GM15510 (cell line): ENCODE results near the gene SEMA4B.
A peak's percentile ranks its signal among the peaks of the same experiment; 100 is the strongest.

Experiments used
- POLR2A ChIP-seq: IDR thresholded peaks from 3 replicates; pipeline ENCODE4 v1.6.1; 2011; ENCODE audit warnings: borderline replicate concordance; ENCODE audit not compliant: insufficient read length; ENCODE audit errors: extremely low read depth

The SEMA4B gene

DNA sequence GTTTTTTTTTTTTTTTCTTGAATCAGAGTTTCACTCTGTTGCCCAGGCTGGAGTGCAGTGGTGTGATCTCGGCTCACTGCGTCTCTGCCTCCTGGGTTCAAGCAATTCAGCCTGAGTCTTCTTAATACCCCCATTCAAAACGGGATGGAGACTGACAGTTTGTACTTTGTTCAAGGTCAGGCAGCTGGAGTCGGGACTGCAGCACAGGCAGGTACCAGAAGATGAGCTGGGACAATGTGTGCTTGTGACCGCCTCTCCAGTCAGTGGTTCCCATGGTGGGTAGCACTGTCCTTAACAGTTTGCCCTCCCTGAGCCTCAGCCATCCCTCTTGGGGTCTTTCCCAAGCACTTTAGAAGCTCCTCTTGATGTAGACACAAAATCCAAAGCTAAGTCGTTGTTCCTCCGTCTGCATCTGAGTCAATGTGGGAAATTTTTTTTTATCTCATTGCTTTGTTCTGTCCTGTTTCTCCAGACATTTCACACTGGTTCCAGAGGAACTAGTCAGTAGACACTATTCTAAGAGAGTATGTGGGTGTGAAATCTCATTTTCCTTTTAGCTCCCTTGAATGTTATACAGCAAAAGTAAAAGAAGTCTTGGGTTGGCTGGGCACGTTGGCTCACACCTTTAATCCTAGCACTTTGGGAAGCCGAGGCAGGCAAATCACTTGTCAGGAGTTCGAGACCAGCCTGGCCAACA, 43.0 kb downstream of the SEMA4B start:
- no peak for TF ChIP-seq POLR2A

DNA sequence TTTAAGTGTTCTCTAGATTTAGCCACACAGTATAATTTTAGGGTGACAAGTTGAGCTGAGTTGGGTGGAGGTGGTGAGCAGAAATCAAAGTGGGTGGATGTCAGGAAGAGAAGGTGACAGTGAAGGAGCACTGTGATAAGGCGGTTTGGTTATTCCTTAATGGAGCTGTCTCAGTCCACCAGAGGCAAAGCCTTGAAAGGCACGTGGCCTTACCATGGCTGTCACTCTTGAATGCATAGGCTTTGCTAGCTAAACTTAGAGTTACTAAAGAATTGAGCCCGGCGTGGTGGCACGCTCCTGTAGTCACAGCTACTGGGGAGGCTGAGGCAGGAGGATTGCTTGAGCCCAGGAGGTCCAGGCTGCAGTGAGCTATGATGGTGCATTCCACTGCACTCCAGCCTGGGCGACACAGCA, 47.7 kb downstream of the SEMA4B start:
- TF ChIP-seq POLR2A: no peak

DNA sequence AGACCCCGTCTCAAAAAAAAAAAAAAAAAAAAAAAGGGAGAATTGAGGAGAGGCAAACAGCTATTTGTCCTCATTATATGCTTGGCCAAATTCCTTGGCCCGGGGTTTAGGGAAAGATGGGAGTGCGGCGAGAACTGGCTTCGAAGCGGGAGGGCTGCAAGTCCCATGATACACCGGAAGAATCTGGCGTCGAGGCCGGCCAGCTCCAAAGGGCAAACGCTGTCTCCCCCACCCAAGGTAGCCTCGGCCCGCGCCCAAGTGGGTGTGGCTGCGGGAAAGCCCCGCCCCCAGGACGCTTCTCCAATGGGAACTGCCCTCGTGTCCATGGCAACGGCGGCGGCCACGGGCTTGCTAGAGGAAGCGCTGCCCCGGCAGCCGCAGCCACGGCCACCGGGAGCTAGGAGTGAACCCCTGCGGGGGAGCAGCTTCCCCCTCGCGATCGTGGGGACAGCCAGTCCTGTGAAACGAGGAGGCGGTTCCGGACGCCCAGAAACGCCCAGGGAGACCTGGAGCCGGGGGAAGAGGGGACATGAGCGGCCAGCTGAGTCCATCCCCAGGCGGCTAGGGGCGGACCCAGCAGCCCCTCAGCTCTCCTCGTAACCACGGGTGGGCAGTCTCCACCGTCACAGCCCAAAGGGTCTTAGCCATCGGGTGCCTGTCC, 48.2 kb downstream of the SEMA4B start, which contains the start of gene TTLL13:
TTLL13 (plus strand) TSS at position 354 of the 661 bp plus-strand sequence. CDS start 1,075 bp downstream, outside the sequence.
- no peak for TF ChIP-seq POLR2A

DNA sequence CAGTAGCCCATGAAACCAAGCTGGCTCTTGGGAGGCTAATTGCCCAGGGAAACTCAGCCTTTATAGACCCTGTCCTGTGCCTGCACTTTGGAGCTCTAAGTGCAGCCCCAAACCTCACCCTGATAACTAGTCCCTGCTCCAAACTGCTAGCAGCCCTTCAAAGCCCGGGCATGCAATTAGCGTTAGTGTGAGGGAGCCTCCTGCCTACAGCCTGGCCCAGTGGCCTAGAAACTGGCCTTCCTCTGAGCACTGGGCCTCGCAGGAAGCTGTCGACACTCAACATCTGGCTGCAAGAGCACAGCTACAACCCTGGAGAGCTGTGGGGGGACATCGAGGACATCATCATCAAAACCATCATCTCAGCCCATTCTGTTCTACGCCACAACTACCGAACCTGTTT, 56.6 kb downstream of the SEMA4B start:
- no peak for TF ChIP-seq POLR2A

DNA sequence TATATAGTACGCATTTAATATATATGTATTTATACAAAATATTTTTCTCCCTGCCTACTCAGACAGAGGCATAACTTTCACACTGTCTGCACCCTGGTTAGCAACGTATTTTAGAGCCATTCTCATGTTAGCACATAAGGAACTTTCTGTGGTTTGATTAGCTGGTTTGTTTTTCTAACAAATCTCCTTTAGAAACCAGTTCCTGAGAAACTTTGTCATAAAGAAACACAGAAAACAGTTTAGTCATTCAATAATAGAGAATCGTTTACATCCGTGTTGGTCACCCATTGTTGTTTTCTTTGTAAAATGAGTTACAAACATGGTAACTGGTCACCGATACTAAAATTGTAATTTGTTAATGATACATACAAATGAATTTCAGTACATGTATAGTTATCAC, 58.4 kb downstream of the SEMA4B start:
- no peak for TF ChIP-seq POLR2A

DNA sequence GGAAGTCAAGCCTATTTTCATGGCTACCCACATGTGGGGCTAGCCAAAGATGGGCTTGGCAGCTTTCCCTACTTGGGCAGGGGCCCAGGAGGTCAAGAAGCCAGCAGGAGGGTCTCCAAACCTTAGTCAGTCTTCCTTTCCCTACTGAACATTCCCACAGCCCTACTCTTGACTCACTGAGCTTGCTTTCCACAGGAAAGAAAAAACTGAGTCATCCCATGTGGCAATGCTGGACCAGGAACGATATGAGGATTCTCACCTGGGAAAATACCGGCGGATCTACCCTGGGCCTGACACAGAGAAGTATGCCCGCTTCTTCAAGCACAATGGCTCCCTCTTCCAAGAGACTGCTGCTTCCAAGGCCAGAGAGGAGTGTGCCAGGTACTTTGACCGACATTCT, 60.7 kb downstream of the SEMA4B start:
- TF ChIP-seq POLR2A: no peak

DNA sequence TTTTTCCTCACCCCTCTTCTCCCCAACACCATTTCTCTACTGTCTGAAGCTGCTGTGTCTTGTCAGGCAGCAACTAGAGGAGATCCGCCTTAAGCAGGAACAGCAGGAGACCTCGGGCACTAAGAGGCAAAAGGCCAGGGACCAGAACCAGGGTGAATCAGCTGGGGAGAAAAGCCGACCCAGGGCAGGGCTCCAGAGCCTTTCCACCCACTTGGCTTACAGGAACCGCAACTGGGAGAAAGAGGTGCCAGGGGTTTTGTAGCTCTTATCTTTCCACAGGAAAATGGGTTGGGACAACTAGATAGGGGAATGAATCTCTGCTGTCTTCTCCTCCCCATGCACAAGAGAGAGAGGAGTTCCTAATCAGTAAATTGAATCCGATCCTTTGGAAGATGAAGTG, 61.3 kb downstream of the SEMA4B start:
- TF ChIP-seq POLR2A: no peak

DNA sequence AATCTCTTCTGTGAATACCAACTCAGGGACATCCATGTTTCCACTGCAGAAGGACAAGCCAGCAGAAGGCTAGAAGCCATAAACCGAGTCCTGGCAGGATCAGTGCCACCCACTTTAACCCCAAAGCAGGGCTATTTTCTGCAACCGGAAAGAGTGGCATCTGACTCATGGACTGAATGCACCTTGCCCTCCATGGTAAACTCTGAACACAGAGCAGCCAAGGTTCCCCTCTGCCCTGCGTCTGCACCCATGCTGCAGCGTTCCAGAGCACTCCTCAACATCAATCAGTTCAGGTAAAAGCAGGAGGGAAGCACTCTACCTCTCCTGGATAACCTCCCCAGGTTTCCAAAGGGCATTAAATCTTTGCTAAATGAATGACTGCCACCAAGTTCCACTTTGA, 63.5 kb downstream of the SEMA4B start:
- TF ChIP-seq POLR2A: no peak

DNA sequence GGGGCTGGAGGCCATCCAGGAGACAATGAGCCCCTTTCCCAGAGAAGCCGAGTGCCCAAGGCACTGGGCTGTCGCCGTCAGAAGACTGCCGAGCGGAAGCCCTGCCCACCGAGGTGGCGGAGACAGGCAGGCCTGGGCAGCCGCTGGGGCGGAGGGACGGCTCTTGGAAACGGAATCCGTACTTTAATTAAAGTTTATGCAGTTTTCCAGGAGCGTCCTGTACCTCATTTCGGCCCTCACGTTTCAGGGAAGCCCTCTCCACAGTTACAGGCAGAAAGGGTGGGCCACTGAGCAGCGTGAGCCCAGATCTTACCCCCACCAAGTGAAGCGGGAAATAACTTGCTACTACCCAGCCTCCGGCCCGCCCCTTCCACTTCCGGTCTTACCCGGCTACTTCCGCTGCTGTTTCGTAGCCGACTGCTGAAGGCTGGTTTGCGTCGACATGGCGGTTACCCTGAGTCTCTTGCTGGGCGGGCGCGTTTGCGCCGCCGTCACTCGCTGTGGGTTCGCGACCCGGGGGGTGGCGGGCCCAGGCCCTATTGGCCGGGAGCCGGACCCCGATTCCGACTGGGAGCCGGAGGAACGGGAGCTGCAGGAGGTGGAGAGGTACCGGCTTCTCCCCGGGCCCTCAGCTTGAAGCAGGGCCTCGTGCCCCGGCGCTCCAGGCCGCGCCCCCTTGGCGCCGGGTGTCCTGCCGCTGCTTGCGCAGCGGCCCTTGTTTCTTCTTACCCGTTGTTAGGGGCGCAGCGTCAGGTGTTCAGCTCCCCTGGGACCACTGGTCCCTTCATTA, 64.3 kb downstream of the SEMA4B start, which contains the start of gene NGRN:
NGRN (plus strand) TSS at position 402 of the 790 bp plus-strand sequence; CDS start at position 443, 41 bp downstream.
- TF ChIP-seq POLR2A: peak; percentile 95

DNA sequence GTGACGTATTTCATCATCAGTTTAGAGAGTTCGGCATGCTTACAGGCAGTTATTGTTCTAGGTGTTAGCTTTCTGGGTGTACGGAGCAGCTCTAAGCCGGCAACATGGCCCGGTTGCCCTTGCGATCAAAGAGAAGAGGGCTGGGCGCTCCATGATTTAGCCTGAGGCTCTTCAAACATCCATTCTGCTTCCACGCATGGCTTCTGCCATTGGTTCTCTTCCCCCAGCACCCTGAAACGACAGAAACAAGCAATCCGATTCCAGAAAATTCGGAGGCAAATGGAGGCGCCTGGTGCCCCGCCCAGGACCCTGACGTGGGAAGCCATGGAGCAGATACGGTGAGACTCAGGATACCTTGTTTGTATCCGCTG, 64.9 kb downstream of the SEMA4B start:
- TF ChIP-seq POLR2A: no peak

DNA sequence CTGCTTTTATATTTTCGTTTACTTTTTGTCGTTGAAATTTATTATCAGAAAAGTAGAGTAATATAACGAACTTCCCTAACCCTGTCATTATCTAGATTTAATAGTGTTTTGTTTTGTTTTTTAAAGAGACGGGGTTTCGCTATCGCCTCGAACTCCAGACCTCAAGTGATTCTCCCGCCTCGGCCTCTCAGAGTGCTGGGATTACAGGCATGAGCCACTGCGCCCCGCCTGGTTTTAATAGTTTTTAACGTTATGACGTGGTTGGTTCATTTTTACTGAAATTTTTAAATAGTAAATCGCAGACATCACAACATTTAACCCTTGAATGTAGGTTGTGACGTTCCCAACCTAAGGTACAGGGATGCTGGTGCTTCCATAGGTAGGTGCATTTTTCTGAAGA, 65.4 kb downstream of the SEMA4B start:
- no peak for TF ChIP-seq POLR2A

DNA sequence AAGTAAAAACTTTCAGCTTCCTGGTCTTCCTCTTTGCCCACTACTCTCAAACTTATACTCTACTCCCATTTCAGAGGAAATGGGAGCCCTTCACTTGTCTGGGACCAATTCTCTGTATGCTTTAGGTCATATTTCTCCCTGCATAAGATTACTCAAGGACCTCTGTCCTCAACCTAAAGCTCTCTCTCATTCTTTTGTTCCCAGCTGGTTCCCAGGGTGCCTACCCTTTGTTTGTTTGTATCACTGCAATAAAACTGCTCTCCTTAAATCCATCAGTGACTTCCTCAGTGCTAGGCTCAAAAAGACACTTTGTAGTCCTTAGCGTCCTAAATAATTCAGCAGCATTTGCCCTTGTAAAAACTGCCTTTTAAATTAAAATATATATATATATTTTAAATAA, 67.3 kb downstream of the SEMA4B start:
- TF ChIP-seq POLR2A: no peak

DNA sequence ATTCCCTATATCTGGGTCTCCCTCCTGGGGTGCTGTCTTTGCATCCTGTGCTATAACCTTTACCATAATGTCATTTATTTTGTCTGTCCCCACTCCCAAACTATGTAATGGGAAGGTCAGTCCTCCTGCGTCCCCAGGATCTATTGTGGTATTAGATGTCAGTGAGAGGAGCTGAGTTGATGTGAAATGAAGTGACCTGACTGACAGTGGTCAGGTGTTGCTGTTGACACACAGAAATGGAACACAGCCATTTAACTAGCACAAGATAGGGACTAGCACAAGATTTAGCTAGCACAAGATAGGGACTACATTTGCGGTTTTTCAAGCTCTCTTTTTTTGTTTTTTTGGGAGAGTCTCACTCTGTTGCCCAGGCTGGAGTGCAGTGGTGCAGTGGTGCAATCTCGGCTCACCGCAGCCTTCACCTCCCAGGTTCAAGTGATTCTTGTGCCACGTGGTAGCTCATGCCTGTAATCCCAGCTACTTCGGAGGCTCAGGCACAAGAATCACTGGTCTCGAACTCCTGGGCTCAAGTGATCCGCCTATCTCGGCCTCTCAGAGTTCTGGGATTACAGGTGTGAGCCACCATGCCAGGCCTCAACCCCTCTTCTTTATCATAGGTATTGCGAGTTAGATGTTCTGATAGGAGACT, 69.5 kb downstream of the SEMA4B start:
- TF ChIP-seq POLR2A: no peak

DNA sequence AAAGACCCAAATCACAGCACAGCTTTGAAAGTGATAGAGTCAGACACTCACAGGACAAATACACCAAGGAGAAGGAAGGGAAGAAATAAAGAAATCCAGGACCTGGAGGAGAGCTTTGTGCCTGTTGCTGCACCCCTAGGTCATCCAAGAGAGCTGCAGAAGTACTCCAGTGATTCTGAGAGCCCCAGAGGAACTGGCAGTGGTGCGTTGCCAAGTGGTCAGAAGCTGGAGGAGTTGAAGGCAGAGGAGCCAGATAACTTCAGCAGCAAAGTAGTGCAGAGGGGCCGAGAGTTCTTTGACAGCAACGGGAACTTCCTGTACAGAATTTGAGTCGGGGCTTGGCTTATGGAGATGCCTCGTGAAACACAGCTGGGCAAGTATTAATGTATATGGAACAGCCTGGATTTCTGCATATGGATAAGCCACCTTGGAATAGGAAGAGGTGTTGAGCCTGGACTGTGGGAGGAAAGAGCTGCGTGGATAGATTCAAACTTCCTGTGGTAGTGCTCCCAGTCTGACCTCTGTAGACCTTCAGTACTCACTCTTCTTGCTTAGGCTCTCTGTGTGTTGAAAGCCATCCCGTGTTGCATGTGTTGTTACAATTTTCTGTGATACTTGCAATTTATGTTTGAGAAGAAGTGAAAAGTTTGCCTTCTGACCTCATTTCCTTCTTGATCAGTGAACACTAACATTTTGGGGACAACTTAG, 70.5 kb downstream of the SEMA4B start:
- TF ChIP-seq POLR2A: no peak
